GM10248 (cell line): Measurements from ENCODE around the gene H2AZ2.
"Not testable (repeated sequence)": the region's sequence is repeated elsewhere in the genome, so short reads cannot be mapped to it uniquely, and the experiment has no call there.

Source experiments
- CTCF ChIA-PET: fragments of 300-600 bp; sonication (Branson Sonifier 250); formaldehyde crosslinking; extraction: SDS; loops from one replicate; lab custom pipeline; 2021; ENCODE audit warnings: antibody characterized with exemption; lab: Yijun Ruan, JAX
- POLR2A ChIA-PET: fragments of 350-650 bp; sonication (Branson Sonifier 250); formaldehyde crosslinking; extraction: SDS; loops from one replicate; lab custom pipeline; 2020; ENCODE audit warnings: antibody characterized with exemption; lab: Yijun Ruan, JAX
- DNase-seq: peaks from one replicate; pipeline ENCODE4 v3.0.0; 2012; ENCODE audit errors: extremely low spot score
- TF ChIP-seq, protein P1 (sequence below): IDR thresholded peaks from 2 replicates; pipeline ENCODE4 v1.5.1; 2012; ENCODE audit warnings: mild to moderate bottlenecking, low read depth; ENCODE audit errors: extremely low read depth, missing control alignments, control extremely low read depth

Gene H2AZ2

DNA sequence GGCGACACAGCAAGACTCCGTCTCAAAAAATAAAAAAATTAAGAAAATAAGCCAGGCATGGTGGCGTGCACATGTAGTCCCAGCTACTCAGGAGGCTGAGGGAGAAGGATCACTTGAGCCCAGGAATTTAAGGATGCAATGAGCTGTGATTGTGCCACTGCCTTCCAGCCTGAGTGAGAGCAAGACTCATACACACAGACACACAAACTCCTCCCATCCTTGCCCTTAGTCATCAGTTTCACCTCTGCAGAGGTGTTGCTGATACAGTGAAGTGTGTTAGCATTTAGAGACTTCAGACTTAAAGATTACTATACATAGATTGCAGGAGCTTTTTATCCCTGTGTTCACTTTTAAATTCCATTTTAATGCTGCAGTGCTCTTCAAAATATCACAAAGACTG lies 5.5 kb upstream of the H2AZ2 start:
- CTCF ChIA-PET = interaction anchor here (1.4 to 14.8 kb wide), 5 partner anchors 10 to 283 kb away, joined by 4 to 158 read pairs (median 9); partner anchors contain the start of gene PURB
- POLR2A ChIA-PET = no interaction called here
- no peak for DNase-seq
- TF ChIP-seq, protein P1, sequence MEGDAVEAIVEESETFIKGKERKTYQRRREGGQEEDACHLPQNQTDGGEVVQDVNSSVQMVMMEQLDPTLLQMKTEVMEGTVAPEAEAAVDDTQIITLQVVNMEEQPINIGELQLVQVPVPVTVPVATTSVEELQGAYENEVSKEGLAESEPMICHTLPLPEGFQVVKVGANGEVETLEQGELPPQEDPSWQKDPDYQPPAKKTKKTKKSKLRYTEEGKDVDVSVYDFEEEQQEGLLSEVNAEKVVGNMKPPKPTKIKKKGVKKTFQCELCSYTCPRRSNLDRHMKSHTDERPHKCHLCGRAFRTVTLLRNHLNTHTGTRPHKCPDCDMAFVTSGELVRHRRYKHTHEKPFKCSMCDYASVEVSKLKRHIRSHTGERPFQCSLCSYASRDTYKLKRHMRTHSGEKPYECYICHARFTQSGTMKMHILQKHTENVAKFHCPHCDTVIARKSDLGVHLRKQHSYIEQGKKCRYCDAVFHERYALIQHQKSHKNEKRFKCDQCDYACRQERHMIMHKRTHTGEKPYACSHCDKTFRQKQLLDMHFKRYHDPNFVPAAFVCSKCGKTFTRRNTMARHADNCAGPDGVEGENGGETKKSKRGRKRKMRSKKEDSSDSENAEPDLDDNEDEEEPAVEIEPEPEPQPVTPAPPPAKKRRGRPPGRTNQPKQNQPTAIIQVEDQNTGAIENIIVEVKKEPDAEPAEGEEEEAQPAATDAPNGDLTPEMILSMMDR = no peak

DNA sequence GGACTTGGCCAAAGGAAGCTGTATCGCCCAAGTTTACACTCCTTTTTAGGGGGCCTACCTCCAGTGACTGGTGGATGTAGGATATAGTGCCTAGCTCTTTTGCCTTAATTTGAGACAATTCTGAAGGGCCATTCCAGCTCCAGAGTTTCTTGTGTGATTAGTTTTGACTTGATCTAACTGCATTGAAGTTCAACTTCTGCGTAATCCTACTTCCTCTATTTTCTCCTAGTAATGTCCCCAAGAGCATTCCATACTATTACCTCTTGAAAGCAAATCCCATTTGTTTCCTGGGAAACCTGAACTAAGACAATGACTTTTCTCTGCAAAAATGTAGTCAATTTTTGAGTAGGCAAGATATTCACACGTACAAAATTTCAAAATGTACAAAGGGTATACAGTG lies 4.7 kb upstream of the H2AZ2 start:
- POLR2A ChIA-PET = no interaction called here
- TF ChIP-seq, protein P1 = no peak
- CTCF ChIA-PET = interaction anchor here (1.2 to 14.8 kb wide), 6 partner anchors 11 to 283 kb away, joined by 3 to 158 read pairs (median 6); no protein-coding TSS in a partner anchor
- no peak for DNase-seq

DNA sequence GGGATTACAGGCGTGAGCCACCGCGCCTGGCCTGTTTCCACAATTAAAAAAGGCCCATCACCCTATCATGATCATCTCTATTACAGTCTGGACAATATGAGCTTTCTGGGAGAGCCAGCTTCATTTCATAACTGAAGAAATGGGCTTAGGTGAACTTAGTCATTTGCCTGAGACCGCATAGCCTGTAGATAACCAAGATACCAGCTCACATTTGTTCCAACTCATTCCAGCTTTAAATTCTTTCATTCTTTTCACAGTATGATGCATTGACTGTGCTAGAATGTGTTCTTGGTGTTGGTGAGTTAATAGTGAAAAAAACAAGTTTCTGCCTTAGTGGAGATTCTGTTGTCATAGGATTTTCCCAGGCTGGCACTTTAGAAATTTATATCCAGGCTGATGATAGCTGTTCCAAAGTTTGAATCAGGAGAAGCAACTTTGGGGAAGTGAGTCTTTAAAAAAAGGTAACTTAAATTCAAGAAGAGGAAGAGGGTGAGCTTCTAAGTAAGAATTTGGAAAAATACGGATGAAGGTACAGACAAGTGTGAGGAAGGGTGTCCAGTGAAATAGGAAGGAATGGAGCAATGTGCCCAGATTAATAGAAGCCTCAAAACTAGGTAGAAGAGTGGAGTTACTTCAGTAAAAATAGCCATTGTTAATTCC lies 2.1 kb upstream of the H2AZ2 start:
- CTCF ChIA-PET = interaction anchor here (0.9 to 14.8 kb wide), 8 partner anchors 8 to 286 kb away, joined by 3 to 158 read pairs (median 14); partner anchors contain the start of gene TMED4
- no peak for DNase-seq
- POLR2A ChIA-PET = interaction anchor here (0.7 kb wide), 1 partner anchor 32 kb away, joined by 8 read pairs; no protein-coding TSS in a partner anchor
- TF ChIP-seq, protein P1 = no peak

DNA sequence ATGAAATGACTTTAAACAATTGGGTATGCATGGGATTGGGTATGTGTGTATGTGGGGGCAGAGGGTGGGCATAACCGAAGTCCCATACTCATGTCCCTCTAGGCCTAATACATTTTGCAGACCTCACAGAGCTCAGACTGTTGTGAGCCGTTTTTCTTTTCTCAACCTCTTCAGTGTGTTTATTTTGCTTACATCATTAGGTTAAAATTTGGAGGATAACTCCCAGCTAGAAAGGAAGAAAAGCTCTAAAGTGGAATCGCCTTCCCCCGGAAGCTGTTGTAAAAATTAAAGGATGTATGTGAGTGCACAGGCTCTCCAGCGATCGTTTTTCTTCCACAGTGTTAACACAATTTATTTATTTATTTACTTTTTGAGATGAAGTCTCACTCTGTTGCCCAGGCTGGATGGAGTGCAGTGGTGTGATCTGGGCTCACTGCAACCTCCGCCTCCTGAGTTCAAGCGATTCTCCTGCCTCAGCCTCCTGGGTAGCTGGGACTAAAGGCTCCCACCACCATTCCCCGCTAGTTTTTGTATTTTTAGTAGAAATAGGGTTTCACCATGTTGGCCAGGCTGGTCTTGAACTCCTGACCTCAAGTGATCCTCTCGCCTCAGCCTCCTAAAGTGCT lies 1.5 kb upstream of the H2AZ2 start:
- CTCF ChIA-PET = interaction anchor here (0.9 to 14.8 kb wide), 15 partner anchors 8 to 287 kb away, joined by 3 to 158 read pairs (median 5); partner anchors contain the start of genes PURB and TMED4
- POLR2A ChIA-PET = interaction anchor here (1.1 kb wide), 1 partner anchor 124 kb away, joined by 4 read pairs; no protein-coding TSS in a partner anchor
- DNase-seq = no peak
- TF ChIP-seq, protein P1 = no peak

DNA sequence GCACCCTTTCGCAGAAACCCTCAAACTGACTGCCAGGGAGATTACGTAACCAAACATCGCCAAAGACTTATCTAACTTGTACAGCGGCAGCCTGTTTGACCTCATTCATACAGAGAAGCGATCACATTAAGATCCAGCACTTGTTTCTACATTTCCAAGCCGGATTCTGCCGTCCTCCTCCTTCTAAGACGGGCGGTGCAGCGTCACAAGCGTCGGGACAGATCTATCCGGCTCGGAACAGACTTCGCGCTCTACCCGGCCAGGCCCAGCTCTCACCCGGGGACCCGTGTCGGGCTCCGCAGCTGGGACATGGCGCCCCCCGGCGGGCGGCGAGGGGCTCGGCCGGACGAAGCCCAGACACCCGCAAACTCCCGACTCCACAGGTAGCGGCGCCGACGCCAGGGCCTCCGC lies 373 bp downstream of the H2AZ2 start:
- ChIA-PET POLR2A (interaction anchor here (0.6 to 1.2 kb wide), 3 partner anchors 10 to 146 kb away, joined by 3 to 5 read pairs (median 3); partner anchors contain the start of gene PURB), CTCF (interaction anchor here (0.7 to 14.8 kb wide), 25 partner anchors 10 to 289 kb away, joined by 3 to 158 read pairs (median 4); partner anchors contain the start of genes DDX56 and TMED4)
- peak; percentile 87 for DNase-seq
- TF ChIP-seq, protein P1 = peak; percentile 83

DNA sequence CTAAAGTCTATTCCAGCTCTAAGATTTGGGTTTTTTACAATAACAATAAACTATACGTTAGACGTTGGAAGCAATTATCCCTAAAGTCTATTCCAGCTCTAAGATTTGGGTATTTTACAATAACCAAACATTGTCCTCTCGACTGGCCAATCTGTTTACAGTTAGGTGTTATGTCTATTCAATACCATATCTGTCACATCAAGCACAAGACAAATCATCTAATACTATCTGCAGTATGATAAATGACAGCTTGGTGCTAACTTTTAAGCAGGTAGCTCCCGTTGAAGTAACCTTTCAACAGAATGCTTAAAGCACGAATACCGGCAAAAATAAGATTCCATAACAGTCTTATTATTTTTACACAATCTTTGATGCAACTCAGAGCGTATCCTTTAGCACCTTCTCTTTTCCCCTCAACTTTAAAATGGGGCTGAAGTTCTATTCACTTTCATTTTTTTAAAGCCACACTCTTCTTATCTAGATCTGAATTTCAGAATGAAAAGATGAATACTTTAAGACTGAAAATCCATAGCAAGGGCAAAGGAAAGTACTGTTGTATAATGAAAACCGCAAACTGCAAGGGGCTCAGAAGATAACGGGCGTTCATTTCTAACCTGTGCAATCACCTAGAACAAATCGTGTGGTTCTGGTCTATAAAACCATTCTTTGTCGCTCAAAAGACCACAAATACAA lies 925 bp downstream of the H2AZ2 start:
- POLR2A ChIA-PET = no interaction called here

DNA sequence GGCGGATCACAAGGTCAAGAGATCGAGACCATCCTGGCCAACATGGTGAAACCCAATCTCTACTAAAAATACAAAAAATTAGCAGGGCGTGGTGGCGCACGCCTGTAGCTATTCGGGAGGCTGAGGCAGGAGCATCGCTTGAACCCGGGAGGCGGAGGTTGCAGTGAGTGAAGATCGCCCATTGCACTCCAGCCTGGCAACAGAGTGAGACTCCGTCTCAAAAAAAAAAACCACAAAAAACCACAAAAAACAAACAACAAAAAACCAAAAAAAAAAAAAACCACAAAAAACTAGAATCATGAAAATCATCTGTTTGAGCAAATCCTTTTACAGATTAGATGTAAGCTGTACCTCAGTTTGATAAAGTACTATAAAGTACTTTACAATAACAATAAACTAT lies 1.5 kb downstream of the H2AZ2 start:
- POLR2A ChIA-PET, DNase-seq: not testable (repeated sequence)
- CTCF ChIA-PET = interaction anchor here (0.6 to 14.8 kb wide), 20 partner anchors 8 to 290 kb away, joined by 3 to 158 read pairs (median 4); partner anchors contain the start of genes DDX56 and TMED4

More for the DNA sequence above, 925 bp downstream of the H2AZ2 start:
- CTCF ChIA-PET = interaction anchor here (0.6 to 14.8 kb wide), 31 partner anchors 9 to 289 kb away, joined by 3 to 158 read pairs (median 4); partner anchors contain the start of genes DDX56 and TMED4
- no peak for DNase-seq
- TF ChIP-seq, protein P1 = no peak
